ENCODE measurements around the gene TSSK1B.

GRCh38 chr5:113451797-113452196 is 17.0 kb upstream of the TSSK1B start:
- TF ChIP-seq TAF7 (optimal IDR thresholded peaks at IDR 0.05; ENCODE audit: borderline replicate concordance, low read depth, low read length) (no peak), SUZ12 (IDR thresholded peaks at IDR 0.05; ENCODE audit: low read length) (no peak), SIN3A (conservative IDR thresholded peaks at IDR 0.05 in 1 of 2, IDR thresholded peaks at IDR 0.05 in 1 of 2; ENCODE audit: low read depth in 1 of 2, low read length in 2 of 2) (no peak), POLR2A (IDR thresholded peaks at IDR 0.05; ENCODE audit: control extremely low read depth in 1 of 2, low read depth in 2 of 2, low read length in 2 of 2) (no peak), TBP (IDR thresholded peaks at IDR 0.05; ENCODE audit: low read depth, low read length) (no peak), RFX5 (IDR thresholded peaks at IDR 0.05; ENCODE audit: borderline replicate concordance, low read depth, low read length) (no peak), BCL11A (IDR thresholded peaks at IDR 0.05; ENCODE audit: low read depth in 2 of 2, low read length in 2 of 2) (no peak), ASH2L (IDR thresholded peaks at IDR 0.05; ENCODE audit: low read length) (no peak)
- TF ChIP-seq, protein P1, sequence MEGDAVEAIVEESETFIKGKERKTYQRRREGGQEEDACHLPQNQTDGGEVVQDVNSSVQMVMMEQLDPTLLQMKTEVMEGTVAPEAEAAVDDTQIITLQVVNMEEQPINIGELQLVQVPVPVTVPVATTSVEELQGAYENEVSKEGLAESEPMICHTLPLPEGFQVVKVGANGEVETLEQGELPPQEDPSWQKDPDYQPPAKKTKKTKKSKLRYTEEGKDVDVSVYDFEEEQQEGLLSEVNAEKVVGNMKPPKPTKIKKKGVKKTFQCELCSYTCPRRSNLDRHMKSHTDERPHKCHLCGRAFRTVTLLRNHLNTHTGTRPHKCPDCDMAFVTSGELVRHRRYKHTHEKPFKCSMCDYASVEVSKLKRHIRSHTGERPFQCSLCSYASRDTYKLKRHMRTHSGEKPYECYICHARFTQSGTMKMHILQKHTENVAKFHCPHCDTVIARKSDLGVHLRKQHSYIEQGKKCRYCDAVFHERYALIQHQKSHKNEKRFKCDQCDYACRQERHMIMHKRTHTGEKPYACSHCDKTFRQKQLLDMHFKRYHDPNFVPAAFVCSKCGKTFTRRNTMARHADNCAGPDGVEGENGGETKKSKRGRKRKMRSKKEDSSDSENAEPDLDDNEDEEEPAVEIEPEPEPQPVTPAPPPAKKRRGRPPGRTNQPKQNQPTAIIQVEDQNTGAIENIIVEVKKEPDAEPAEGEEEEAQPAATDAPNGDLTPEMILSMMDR (IDR thresholded peaks at IDR 0.05; ENCODE audit: control extremely low read depth in 1 of 3, insufficient read depth in 1 of 3, low read depth in 1 of 3, low read length in 3 of 3) = no peak
